HG02759 (cell line): ENCODE measurements around the gene SPC24.
"Not testable (repeated sequence)": the region's sequence is repeated elsewhere in the genome, so short reads cannot be mapped to it uniquely, and the experiment has no call there.

Source experiments
- ATAC-seq: cut with Tn5 transposase; IDR thresholded peaks from one replicate; pipeline ENCODE4 v1.9.1; 2021; ENCODE audit warnings: mild to moderate bottlenecking, moderate library complexity; ENCODE audit not compliant: unreplicated experiment

SPC24 gene

DNA sequence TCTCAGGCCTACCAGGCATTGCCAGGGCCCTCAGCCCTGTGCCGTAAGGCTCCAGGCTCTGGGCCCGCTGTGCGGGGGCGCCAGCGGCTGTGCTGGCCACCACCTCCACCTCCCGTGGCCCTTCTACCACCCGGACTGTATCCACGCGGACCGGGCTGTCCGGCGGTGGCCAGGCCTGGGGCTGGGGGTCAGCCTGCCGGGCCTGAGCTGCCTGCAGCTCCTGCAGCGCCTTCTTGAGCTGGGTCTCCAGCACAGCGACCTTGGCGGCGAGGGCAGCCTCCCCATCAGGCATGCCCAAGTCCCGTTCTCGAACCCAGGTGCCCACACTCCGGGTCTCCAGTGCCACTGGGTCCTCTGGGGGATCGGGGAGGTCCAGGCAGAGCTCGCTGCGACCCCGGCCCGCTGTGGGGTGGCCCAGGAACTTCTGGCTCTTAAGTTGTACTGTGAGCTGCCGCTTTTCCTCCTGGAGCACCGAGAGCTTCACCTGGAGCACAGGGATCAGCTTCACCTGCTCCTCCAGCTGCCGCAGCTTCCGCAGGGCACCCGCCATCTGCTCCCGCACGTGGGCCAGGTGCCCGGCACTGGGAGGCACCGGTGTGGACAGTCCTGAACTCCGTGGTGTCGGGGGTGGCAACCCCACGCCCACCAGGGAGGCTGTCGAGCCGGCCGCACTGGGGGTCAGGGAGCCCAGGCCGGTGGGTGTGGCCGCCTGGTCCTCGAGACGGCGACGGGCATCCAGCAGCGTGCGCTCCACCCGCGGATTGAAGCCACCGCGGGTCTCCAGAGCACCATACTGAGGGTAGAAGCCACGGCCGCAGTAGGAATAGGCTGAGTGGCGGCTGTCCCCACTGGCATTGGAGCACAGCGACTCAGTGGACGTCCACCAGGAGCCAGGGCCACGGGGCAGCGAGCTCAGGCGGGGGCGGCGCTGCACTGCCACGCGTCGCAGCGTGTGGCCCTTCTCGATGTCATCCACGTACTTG lies 37.7 kb upstream of the SPC24 start:
- ATAC-seq, result no peak

DNA sequence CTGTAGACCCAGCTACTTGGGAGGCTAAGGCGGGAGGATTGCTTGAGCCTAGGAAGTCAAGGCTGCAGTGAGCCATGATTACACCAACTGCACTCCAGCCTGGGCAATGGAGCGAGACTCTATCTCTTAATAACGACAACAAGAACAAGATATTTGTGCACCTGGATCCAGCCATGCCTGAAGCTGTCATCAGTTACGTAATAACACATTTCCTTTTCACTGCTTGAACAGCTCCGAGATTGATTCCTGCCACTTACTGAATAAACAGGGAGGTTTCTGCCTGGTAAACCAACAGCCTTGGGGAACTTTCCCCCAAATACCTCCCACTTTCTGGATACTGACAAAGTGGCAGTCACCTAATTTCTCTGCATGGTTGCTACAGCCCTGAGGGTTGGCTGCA lies 36.4 kb upstream of the SPC24 start:
- no peak for ATAC-seq

DNA sequence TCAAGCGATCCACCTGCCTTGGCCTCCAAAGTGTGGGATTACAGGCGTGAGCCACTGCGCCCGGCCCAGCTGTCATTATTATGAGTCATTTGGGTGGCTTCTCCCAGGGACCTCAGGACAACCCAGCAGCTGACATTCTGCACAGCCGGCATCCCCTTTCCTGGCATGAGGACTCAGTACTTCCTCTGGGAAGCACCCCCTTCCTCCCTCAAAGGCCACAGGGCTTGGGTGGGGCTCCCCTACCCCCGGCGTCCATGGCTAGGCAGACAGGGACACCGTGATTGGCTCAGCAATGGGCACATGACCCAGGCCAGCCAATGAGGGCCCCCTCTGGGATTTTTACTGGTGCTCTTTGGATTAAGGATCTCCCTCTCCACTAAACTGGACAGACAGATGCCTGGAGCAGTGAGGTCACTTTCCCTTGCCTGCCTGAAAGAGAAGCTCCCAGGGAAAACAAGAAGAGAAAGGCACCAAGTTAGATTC lies 35.7 kb upstream of the SPC24 start:
- no peak for ATAC-seq

DNA sequence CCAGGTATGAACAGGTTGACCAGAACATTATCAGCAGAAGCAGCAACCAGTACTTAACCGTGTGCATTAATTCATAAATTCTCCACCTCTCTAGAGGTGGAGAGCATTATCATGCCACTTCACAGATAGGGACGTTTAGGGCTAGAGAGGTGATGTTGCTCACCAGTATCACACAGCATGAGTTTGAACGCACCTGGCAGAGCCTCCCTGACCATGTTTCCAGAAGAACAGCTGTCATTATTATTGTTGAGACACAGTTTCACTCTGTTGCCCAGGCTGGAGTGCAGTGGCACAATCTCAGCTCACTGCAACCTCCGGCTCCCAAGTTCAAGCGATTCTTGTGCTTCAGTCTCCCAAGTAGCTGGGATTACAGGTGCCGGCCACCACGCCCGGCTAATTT lies 34.9 kb upstream of the SPC24 start:
- ATAC-seq, result no peak

DNA sequence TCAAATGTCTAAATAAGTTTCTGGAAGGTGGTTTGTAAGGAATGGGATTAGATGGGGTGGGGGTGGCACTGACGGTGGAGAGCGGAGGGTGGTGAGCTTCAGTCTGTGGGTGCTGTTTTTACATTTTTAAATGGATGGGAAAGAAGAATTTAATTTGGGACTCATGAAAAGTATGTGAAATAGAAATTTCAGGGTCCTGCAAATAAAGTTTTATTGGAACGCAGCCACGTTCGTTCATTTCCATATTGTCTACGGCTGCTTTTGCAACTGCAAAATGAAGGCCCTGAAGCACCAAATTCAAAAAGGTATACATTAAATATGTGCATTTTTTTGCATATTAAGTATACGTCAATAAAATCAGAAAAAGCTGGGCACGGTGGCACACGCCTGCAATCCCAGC lies 31.9 kb upstream of the SPC24 start:
- ATAC-seq, result no peak

DNA sequence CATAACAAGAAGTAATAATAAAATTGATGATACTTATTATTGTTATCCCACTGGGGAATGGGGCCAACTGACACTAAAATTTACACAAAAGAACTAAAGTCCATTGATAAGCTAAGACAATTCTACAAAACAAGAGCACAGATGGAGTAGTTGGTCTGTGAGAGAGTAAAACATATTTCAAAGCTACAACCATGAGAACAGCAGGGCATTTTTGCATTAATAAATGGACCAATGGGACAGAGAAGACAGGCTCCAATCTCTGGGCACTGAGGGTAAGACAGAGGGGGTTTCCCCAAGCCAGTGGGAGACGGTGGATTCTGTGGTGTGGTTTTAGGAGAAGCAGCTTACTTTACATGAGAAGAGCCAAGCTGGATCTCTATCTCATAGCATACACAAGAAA lies 27.4 kb upstream of the SPC24 start:
- no peak for ATAC-seq

DNA sequence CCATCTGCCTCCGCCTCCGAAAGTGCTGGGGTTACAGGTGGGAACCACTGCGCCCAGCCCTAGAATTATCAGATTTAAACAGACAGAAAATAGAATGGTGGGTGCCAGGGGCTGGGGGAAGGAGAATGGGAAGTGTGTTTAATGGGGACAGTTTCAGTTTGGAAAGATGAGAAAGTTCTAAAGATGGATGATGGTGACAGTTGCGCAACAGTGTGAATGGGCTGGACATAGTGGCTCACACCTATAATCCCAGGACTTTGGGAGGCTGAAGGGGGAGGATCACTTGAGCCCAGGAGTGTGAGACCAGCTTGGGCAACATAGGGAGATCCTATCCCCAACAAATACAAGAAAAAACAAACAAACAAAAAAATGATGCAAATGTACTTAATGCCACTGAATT lies 25.9 kb upstream of the SPC24 start:
- ATAC-seq, result no peak

DNA sequence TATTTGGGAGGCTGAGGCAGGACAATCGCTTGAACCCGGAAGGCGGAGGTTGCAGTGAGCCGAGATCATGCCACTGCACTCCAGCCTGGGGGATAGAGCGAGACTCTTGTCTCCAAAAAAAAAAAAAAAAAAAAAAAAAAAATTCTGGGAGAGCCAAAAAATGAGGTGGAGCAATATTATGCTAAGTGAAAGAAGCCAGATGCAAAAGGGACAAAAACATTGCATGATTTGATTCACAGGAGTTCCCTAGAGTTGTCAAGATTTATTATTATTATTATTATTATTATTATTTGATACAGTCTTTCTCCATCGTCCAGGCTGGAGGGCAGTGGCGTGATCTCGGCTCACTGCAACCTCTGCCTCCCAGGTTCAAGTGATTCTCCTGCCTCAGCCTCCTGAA lies 25.4 kb upstream of the SPC24 start:
- ATAC-seq, result not testable (repeated sequence)

DNA sequence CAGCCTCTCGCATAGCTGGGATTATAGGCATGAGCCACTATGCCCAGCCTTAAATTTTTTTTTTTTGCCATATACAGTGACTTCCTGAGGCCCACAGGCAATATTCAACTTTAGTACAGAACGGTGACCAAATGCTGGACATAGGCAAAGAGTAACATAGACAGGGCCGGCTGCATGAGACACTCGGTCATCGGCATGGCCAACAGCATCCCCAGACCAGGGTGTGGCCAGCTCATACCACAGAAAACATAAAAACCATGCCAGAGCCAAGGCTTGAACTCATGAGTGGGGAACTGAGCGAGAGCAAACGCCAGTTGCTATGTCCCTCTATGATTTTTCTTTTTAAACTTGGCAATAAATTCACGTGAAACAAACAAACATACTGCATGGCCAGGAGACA lies 24.8 kb upstream of the SPC24 start:
- no peak for ATAC-seq

DNA sequence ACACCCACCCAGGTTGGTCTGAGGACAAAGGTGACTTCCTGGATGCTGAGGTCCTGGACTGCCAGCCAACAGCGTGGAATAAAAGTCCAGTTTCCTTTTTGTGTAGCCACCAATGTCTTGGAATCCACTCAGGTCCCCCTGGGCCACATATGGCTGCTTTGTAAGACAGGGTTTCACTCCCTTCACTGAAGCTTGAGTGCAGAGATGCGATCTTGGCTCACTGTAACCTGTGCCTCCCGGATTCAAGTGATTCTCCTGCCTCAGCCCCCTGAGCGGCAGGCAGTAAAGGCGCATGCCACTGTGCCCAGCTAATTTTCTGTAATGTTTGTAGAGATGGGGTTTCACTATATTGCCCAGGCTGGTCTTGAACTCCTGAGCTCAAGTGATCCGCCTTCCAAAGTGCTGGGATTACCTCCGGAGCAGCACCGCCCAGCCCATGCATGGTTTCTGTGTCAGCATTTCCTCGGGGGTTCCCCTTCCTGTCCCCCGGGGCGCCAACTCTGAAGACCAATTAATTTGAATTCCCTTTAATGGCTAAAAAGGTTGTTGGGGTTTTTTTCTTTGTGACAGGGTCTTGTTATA lies 24.2 kb upstream of the SPC24 start:
- ATAC-seq, result no peak

DNA sequence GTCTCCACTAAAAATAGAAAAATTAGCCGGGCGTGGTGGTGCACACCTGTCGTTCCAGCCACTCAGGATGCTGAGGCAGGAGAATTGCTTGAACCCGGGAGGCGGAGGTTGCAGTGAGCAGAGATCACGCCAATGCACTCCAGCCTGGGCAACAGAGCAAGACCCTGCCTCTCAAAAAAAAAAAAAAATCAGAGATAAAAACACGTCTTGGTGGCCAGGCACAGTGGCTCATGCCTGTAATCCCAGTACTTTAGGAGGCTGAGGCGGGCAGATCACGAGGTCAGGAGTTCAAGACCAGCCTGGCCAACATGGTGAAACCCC lies 23.5 kb upstream of the SPC24 start:
- not testable (repeated sequence) for ATAC-seq

DNA sequence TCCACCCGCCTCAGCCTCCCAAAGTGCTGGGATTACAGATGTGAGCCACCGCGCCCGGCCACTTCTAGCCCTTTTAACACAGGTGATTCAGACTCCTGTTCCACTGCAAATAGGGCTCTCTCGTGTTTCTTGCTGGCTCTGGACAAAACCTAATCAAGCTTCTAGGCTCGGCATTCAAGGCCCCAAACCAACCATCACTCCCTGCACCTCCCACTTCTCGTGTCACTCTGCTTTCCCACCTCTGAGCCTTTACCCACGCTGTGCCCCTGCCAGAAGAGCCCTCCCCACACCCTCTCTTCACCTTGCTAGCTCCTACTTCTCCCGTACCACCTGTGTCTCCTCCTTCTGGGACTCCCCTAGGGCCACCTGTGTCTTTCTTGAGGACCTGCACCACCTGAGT lies 22.0 kb upstream of the SPC24 start:
- no peak for ATAC-seq

DNA sequence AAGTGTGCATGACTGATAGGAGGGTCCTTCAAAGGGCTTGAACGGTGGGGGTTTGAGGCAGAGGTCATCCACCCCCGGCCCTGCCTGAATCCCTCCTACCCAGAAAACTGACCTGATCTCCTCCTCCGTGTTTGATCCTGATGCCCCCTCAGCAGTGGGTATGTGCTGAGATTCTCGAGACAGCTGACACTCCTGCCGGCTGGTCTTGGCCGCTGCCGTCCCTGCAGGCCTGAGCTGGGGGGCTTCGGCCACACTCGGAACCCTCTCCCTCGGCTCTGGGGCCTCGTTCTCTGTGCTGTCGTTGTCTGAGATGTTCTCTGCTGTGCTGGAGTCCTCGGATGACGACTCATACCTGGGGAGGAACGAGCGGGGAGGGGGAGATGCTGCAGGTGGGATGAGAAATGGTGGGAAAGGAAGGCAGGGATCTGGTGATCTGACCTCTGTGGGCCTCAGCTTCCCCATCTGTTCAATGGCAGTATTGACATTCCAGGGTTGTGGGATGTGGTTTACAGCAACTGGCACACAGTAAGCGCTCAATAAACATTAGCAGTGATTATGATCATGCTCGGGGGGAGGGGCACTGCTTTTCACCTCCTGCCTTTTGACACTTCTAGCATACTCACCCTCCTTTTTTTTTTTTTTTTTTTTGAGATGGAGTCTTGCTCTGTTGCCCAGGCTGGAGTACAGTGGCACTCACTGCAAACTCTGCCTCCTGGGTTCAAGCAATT lies 21.0 kb upstream of the SPC24 start:
- ATAC-seq, result no peak

DNA sequence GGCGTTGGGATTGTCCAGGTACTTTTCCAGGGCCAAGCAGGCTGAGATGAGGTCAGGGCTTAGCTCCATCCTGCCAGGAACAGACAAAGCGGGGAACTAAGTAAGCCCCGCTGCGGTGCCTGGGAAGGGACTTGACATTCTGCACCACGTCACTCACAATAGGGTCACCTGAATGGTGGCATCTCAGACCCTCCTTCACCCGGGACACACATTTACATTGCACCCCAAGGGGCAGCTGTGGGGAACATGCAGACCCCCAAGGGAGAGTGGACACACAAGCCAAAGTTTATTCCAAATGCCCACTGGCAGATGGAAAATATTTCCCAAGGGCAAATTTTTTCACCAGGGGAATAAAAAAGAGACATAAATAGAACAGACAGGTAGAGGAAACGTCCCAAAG lies 20.3 kb upstream of the SPC24 start:
- ATAC-seq, result no peak

DNA sequence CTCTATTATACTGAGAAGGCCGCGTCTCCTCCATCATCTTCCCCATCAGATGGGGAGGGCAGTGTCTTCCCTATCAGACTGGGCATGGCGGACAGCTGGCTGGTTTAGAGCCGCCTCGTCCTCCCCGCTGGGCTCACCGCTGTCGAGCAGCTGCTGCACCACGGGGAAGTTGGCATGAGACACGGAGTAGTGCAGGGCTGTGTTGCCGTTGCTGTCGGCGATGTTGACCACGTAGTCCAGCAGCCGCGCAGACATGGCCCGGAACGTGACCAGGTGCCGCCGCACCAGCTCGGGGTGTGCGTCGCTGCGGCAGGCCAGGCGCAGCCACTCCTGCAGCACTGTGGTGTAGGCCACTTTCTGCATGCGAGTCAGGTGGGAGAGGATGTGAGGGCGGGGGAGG lies 18.8 kb upstream of the SPC24 start:
- no peak for ATAC-seq

DNA sequence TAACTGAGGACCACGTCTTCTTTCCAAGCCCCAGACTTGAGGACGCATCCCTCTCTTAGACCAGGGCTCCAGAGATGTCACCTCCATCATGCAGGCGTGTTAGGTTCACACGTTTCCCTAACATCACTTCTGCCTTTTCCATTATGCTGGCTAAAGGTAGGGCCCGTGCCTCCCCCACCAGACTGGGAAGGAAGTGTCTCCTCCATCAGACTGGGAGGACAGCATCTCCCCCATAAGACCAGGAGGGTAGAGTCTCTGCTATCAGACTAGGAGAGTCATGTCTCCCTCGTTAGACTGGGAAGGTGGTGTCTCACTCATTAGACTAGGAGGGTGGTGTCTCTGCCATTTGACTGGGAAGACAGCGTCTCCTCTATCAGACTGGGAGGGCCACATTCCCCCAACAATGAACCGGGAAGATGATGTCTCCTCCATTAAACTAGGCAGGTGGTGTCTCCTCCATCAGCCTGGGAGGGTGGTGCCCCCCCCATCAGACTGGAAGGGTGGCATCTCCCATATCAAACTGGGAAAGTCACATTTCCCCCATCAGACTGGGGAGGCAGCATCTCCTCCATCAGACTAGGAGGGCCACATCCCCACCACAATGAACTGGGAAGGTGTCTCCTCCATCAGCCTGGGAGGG lies 18.1 kb upstream of the SPC24 start:
- ATAC-seq, result no peak

DNA sequence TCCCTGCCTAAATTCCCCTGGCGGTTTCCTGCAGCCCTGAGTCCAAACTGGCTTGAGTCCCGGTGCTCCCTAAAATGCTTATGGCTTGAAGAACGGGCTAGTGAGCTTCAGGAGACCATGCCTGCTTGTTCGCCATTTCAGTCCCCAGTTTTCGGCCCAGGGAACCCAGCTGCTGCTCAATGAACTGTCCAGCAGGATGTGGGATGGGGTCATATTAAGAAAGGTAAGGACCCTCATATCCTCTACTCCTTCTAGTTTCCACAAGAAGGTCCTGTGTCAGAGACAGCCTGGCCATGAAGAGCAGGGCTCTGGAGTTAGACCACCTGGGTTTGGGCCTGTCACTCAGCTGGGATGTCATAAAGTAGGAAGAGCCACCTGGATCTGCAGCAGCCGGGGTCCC lies 17.0 kb upstream of the SPC24 start:
- no peak for ATAC-seq

DNA sequence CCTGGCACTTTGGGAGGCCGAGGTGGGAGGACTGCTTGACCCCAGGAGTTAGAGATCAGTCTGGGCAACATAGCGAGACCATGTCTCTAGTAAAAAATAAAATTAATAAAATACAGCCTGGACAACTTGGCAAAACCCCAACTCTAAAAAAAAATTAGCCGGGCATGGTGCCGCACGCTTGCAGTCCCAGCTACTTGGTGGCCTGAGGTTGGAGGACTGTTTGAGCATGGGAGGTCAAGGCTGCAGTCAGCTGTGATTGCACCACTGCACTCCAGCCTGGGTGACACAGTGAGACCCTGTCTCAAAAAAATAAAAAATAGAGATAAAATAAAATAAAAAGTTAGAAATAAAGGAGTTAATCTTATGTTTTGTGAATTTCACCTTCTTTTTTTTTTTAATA lies 15.6 kb upstream of the SPC24 start:
- ATAC-seq, result no peak

DNA sequence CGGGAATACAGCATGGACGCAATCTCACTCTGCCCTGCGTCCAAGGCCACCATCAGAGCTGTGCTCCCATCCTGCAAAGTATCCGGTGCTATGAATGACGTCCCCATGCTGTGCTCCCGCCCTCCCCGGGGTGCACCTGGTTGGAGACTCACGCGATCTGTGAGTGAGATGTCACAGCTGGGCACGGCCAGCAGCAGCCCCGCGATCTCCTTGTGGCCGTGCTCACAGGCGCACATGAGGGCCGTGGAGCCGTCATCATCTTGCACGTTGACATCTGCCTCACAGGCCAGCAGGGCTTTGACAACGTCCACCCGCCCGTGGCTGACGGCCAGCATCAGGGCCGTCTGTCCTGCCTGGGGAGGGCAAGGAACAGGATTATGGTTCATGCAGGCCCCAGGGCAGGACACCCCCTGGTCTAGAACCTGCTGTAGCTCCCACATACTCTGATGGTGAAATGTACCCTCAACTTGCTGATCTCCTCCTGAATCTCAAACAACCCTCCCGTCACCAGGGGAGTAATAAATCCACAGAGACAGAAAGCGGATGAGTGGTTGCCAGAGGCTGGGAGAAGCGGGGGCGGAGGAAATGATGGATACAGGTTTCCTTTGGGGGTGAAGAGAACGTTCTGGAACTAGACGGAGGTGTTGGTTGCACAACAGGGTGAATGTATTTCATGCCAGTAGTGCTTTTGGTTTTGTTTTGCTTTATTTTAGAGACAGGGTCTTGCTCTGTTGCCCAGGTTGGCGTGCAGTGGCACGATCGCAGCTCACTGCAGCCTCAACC lies 14.5 kb upstream of the SPC24 start:
- no peak for ATAC-seq

DNA sequence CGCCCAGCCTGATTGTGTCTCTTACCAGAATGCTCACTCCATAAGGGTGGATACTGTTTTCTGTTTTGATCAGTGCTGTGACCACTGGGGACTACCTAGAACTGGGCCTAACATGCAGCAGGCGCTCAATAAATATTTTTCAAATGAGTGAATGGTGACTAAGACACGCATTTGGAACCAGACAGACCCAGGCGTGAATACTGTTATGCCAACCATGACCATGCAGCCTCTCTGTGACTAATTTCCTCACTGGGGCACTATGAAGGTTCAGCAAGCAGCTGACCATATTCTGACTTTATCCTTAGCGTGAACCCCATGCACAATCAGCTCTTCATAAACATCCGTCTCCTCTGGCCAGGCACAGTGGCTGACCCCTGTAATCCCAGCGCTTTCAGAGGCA lies 13.0 kb upstream of the SPC24 start:
- ATAC-seq, result no peak
